Right ventricle myocardium inferior (tissue), 1 donor: ENCODE measurements around the gene IL26. TPM values are rescaled to one million over a fixed set of nuclear protein-coding genes. Genes with fewer than 3 reads are reported as not detected.
A peak's percentile ranks its signal among the peaks of the same experiment; 100 is the strongest.
"Not testable (repeated sequence)": the region's sequence is repeated elsewhere in the genome, so short reads cannot be mapped to it uniquely, and the experiment has no call there.

Source experiments
- ATAC-seq: fragments of 200-7000 bp; cut with Tn5 transposase; one replicate; pipeline ENCODE4 v1.9.1; 2020; ENCODE audit warnings: mild to moderate bottlenecking, moderate library complexity
- DNase-seq: peaks from one replicate; pipeline ENCODE4 v3.0.0; 2021; ENCODE audit errors: missing footprints
- intact Hi-C: fragments of 100-400 bp; cut with DNase I; formaldehyde crosslinking; loops from one replicate; pipeline ENCODE4 v1.11.0; 2022
- total RNA-seq: library from RNA; stranded (reverse); fragmentation: NEBNext Ultra II Directional; extraction: Animal tissue kit (Norgen Biotek cat#: 25700); gene quantifications from one replicate; pipeline ENCODE4 v1.2.1, GENCODE V29; 2021
- donor health status: DM: no; HTN: yes; CAD: no; lungs with severe emphysema.

The IL26 gene
- total RNA-seq, 1 donor from 2014 or later, result not detected

- intact Hi-C loops, DNase-seq, ATAC-seq: not testable (repeated sequence)
Observed at GRCh38 chr12:68209048-68209728, 16.4 kb downstream of the IL26 start.

- DNase-seq (no peak), ATAC-seq (no peak)
- intact Hi-C loops, result no loop called here
Observed at GRCh38 chr12:68207276-68207675, 18.3 kb downstream of the IL26 start.

GRCh38 chr12:68206446-68206845 lies 19.2 kb downstream of the IL26 start:
- no peak for ATAC-seq
- DNase-seq, result no peak
- intact Hi-C loops, result no loop called here

GRCh38 chr12:68203460-68203875 lies 22.1 kb downstream of the IL26 start:
- no peak for ATAC-seq
- DNase-seq, result no peak
- intact Hi-C loops, result no loop called here

- no peak for ATAC-seq
- intact Hi-C loops, result no loop called here
Observed at GRCh38 chr12:68200854-68201253, 24.8 kb downstream of the IL26 start.

GRCh38 chr12:68199127-68199526 lies 26.5 kb downstream of the IL26 start:
- intact Hi-C loops, result no loop called here
- DNase-seq (no peak), ATAC-seq (no peak)

More at GRCh38 chr12:68200854-68201253, 24.8 kb downstream of the IL26 start:
- DNase-seq, result no peak

GRCh38 chr12:68198507-68199086 lies 27.0 kb downstream of the IL26 start:
- DNase-seq (no peak), ATAC-seq (no peak)
- intact Hi-C loops, result no loop called here

GRCh38 chr12:68190301-68190700 lies 35.3 kb downstream of the IL26 start:
- ATAC-seq (no peak), DNase-seq (no peak)
- intact Hi-C loops, result no loop called here

- DNase-seq (no peak), ATAC-seq (no peak)
- intact Hi-C loops, result no loop called here
Observed at GRCh38 chr12:68189821-68190242, 35.8 kb downstream of the IL26 start.

- DNase-seq, result no peak
- no peak for ATAC-seq
- intact Hi-C loops, result no loop called here
Observed at GRCh38 chr12:68185598-68185997, 40.0 kb downstream of the IL26 start.

GRCh38 chr12:68180792-68181744 lies 44.5 kb downstream of the IL26 start:
- intact Hi-C loops, result no loop called here
- ATAC-seq (peak; percentile 64), DNase-seq (no peak)

- ATAC-seq (no peak), DNase-seq (no peak)
- intact Hi-C loops, result no loop called here
Observed at GRCh38 chr12:68178774-68179439, 46.7 kb downstream of the IL26 start.

- intact Hi-C loops, result no loop called here
- no peak for ATAC-seq
- DNase-seq, result no peak
Observed at GRCh38 chr12:68178184-68178583, 47.4 kb downstream of the IL26 start.

GRCh38 chr12:68177562-68177961 lies 48.0 kb downstream of the IL26 start:
- no peak for ATAC-seq
- no peak for DNase-seq

GRCh38 chr12:68176257-68176656 lies 49.4 kb downstream of the IL26 start:
- intact Hi-C loops, result no loop called here
- ATAC-seq, result no peak
- DNase-seq, result no peak

More at GRCh38 chr12:68177562-68177961, 48.0 kb downstream of the IL26 start:
- intact Hi-C loops, result no loop called here

GRCh38 chr12:68175557-68176061 lies 50.0 kb downstream of the IL26 start:
- ATAC-seq (no peak), DNase-seq (no peak)
- intact Hi-C loops, result no loop called here

- DNase-seq, intact Hi-C loops, ATAC-seq: not testable (repeated sequence)
Observed at GRCh38 chr12:68174761-68175160, 50.8 kb downstream of the IL26 start.

GRCh38 chr12:68173792-68174191 lies 51.8 kb downstream of the IL26 start:
- no peak for ATAC-seq
- no peak for DNase-seq
- intact Hi-C loops, result no loop called here

GRCh38 chr12:68170726-68171125 lies 54.9 kb downstream of the IL26 start:
- no peak for ATAC-seq
- DNase-seq, result no peak
- intact Hi-C loops, result no loop called here
